Measurements from ENCODE around the gene COL13A1.

DNA sequence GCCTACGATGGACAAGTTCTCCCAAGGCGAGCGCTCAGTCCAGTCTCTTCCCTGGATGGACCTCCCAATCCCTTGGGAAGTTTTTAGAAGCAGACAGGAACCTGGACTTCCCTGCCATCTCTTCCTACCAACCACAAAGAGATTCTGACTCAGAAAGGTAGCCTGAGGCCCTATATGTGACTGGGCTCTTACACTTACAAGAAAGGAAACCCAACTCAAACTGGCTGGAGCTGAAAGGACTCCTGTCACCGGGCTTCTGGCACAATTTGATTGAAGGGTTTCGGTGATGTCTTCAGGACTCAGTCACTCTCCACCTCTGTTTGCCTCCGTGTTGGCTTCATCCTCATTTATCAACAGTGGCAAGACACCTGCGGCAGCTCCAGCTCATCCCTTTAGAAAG lies 3.7 kb upstream of the COL13A1 start:
- TF ChIP-seq, protein P1, sequence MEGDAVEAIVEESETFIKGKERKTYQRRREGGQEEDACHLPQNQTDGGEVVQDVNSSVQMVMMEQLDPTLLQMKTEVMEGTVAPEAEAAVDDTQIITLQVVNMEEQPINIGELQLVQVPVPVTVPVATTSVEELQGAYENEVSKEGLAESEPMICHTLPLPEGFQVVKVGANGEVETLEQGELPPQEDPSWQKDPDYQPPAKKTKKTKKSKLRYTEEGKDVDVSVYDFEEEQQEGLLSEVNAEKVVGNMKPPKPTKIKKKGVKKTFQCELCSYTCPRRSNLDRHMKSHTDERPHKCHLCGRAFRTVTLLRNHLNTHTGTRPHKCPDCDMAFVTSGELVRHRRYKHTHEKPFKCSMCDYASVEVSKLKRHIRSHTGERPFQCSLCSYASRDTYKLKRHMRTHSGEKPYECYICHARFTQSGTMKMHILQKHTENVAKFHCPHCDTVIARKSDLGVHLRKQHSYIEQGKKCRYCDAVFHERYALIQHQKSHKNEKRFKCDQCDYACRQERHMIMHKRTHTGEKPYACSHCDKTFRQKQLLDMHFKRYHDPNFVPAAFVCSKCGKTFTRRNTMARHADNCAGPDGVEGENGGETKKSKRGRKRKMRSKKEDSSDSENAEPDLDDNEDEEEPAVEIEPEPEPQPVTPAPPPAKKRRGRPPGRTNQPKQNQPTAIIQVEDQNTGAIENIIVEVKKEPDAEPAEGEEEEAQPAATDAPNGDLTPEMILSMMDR (IDR thresholded peaks at IDR 0.05), result no peak
- no peak for TF ChIP-seq POLR2A (IDR thresholded peaks at IDR 0.05)
- TF ChIP-seq POLR2AphosphoS5 (IDR thresholded peaks at IDR 0.05; ENCODE audit: insufficient read depth in 1 of 2, low read depth in 1 of 2), result no peak

Data from vagina (tissue), 2 donors.